ENCODE data around the gene GPR176.
"Not testable (repeated sequence)": the region's sequence is repeated elsewhere in the genome, so short reads cannot be mapped to it uniquely, and the experiment has no call there.

GPR176 gene

DNA sequence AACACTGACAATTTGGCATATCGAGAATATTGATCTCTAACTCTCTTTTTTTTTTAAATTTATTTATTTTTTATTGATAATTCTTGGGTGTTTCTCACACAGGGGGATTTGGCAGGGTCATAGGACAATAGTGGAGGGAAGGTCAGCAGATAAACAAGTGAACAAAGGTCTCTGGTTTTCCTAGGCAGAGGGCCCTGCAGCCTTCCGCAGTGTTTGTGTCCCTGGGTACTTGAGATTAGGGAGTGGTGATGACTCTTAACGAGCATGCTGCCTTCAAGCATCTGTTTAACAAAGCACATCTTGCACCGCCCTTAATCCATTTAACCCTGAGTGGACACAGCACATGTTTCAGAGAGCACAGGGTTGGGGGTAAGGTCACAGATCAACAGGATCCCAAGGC is 27.0 kb downstream of the GPR176 start:
- DNase-seq (ENCODE audit: low read depth in 1 of 2, low spot score in 1 of 2) = not testable (repeated sequence)

GRCh38 chr15:39892418-39892817 is 27.6 kb downstream of the GPR176 start:
- no peak for DNase-seq (ENCODE audit: low read depth in 1 of 2, low spot score in 1 of 2)

GRCh38 chr15:39890621-39891020 is 29.4 kb downstream of the GPR176 start:
- DNase-seq (ENCODE audit: low read depth in 1 of 2, low spot score in 1 of 2) = no peak

DNA sequence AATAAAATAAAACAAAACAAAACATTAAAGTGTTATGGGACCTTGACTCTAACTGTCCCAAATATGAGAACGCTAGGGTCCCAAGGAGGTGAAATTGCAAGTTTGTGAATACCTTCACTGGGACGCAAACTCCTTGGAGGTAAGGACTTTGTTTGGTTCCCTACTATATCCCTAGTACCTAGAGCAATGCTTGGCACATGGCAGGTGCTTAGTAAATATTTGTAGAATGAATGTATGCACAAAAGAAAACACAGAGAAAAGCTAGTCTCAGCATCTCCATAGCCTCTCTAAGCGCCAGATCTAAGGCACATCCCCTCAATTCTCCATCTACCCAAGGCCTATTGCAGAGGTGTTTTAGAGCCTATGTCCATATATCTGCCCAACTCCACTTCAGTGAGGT is 30.5 kb downstream of the GPR176 start:
- no peak for DNase-seq (ENCODE audit: low read depth in 1 of 2, low spot score in 1 of 2)

GRCh38 chr15:39888809-39889208 is 31.3 kb downstream of the GPR176 start:
- DNase-seq (ENCODE audit: low read depth in 1 of 2, low spot score in 1 of 2) = no peak

GRCh38 chr15:39888243-39888642 is 31.8 kb downstream of the GPR176 start:
- no peak for DNase-seq (ENCODE audit: low read depth in 1 of 2, low spot score in 1 of 2)

GRCh38 chr15:39887832-39888231 is 32.2 kb downstream of the GPR176 start:
- DNase-seq (ENCODE audit: low read depth in 1 of 2, low spot score in 1 of 2) = no peak

- no peak for DNase-seq (ENCODE audit: low read depth in 1 of 2, low spot score in 1 of 2)
These were observed 32.9 kb downstream of the GPR176 start for GRCh38 chr15:39887211-39887610.

- DNase-seq (ENCODE audit: low read depth in 1 of 2, low spot score in 1 of 2) = no peak
These were observed 33.6 kb downstream of the GPR176 start for GRCh38 chr15:39886418-39886817.

DNA sequence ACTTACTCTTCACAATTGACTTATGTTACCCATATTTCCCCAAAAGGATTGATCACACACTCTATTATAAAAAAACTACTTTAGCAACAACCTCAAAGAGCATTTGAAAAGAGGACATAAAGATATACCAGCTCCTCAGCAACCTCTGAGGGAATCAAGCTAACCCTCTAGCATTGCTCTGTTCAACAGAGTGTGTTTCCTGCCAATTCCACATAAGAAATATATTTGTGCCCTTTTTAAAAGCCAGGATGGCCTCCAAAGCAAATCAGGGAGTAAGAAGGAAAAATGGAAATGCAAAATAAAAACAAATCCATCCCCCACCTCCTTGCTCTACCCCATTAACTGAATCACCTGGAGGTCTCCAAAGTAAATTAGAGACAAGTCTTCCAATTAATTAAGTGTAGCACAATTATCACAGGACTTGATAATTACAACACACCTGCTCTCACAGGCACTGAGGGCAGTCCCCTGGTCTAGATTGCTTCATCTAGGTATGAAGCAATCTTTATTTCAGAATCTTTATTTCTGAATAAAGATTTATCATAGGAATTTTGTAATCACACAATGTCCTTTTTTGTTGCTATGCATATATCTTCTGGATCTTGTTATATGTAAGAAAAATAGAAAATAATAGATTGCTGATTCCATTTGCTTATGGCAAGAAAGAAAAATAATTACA is 34.8 kb downstream of the GPR176 start:
- DNase-seq (ENCODE audit: low read depth in 1 of 2, low spot score in 1 of 2) = no peak

GRCh38 chr15:39884351-39884750 is 35.7 kb downstream of the GPR176 start:
- no peak for DNase-seq (ENCODE audit: low read depth in 1 of 2, low spot score in 1 of 2)

- DNase-seq (ENCODE audit: low read depth in 1 of 2, low spot score in 1 of 2) = no peak
These were observed 37.5 kb downstream of the GPR176 start for GRCh38 chr15:39882602-39883001.

DNA sequence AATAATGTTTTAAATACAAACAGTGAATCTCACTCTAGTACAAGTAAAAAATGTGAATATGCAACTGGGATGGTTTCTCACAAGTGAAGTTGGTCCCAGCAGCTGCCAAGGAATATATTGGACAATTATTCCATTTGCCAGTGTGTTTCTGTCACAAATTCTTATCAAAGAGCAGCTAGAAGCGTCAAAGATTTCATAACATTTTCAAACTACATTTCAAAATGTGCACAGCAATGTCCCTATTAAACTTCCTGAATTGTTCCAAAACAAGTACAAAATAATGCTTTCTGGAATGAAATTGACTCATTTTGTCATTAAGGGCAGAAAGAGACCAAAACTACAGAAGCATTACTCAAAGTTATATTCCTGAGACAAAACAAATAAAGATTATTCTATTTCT is 38.3 kb downstream of the GPR176 start:
- no peak for DNase-seq (ENCODE audit: low read depth in 1 of 2, low spot score in 1 of 2)

GRCh38 chr15:39880718-39881387 is 39.2 kb downstream of the GPR176 start:
- no peak for DNase-seq (ENCODE audit: low read depth in 1 of 2, low spot score in 1 of 2)

DNA sequence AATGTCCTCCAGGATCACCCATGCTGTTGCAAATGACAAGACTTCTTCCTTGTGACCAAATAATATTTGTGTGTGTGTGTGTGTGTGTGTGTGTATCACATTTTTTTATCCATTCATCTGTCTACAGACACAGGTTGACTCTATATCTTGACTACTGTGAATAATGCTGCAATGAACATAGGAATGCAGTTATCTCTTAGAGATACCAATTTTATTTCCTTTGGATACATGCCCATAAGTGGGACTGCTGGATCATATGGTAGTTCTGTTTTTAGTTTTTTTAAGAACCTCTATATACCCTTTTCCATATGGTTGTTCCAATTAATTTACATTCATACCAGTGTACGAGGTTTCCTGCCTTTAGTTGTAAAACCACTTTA is 41.7 kb downstream of the GPR176 start:
- DNase-seq (ENCODE audit: low read depth in 1 of 2, low spot score in 1 of 2) = no peak

DNA sequence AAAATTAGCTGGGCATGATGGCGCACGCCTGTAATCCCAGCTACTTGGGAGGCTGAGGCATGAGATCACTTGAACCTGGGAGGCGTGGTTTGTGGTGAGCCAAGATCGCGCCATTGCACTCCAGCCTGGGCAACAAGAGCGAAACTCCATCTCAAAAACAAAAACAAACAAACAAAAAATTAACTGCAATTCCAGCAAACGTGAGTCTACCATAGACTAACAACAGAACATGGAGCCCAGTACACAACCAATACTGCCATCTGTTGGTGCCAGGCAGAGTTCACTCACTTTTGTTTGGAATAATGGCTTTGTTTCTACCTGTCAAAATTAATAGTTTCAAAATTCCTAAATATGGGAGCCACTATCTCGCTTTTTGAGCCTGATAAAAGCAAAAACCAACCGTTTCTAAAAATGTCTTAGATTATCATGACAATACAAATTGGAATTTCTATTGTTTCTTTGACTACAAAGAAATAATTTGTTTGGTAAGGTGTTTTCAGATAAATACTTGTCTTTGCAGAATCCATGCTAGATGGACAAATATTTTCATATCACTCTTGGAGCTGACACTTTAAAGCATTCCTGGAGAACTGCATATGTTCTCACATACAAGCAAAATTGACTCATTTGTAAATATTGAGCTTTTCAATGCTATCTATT is 45.0 kb downstream of the GPR176 start:
- DNase-seq (ENCODE audit: low read depth in 1 of 2, low spot score in 1 of 2) = no peak

DNA sequence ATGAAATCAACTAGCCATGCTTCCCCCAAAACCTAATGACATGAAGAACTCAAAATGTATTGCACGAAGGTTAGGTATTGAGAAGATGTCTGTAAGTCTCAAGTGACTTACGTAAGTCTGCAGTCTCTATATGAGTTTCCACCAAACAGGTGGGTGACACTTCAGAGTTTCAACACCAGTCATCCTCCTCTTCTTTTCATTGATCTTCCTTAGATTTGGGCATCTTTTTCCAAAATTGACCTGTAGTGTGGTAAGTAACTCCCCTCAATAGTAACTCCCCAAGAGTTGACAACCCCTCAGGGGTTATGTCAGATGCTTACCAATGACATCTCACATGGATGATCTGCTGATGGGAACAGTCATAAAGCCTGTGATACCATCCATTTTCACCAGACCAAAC is 46.1 kb downstream of the GPR176 start:
- DNase-seq (ENCODE audit: low read depth in 1 of 2, low spot score in 1 of 2) = no peak

GRCh38 chr15:39870537-39870936 is 49.5 kb downstream of the GPR176 start:
- no peak for DNase-seq (ENCODE audit: low read depth in 1 of 2, low spot score in 1 of 2)

DNA sequence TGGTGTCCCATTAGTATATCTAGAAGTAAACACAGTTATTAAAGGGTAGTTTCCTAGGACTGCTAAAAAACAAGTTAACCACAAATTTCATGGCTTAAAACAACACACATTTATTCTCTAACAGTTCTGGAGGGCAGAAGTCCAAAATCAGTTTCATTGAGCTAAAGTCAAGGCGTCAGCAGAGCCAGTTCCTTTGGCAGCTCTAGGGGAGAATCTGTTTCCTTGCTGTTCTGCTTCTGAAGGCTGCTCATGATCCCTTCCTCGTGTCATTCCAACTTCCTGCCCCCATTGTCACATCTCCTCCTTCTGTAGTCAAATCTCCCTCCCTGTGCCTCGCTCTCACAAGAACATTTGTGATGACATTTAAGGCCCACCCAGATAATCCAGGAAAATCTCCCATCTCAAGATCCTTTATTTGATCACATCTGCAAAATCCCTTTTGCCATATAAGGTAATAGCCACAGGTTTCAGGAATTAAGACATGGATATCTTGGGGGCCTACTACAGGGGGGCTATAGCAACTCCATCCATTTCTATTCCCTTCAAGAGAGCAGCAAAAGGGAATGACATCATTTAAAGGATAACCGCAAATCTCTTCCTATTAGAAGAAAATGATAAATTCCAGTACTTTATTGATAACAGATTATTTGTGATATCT is 50.1 kb downstream of the GPR176 start:
- no peak for DNase-seq (ENCODE audit: low read depth in 1 of 2, low spot score in 1 of 2)

DNA sequence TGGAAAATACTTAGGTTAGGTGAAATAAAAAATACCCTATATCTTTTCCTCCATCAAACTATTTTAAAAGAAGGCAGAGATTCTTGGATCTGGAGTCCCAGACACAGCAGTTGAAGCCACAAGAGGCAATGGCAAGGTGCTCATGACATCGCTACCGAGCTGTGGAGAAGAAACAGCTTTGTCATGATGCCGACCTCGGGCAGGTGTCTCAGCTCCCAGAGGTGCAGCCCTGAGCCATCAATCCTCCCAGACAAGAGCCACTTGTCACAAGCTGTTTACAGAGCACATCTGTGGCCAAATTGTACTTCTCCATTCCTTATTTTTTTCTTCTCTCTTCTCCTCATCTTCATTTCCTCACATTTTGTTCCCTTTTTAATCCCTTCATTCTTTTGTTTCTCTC is 50.8 kb downstream of the GPR176 start:
- no peak for DNase-seq (ENCODE audit: low read depth in 1 of 2, low spot score in 1 of 2)

GRCh38 chr15:39868396-39868795 is 51.7 kb downstream of the GPR176 start:
- no peak for DNase-seq (ENCODE audit: low read depth in 1 of 2, low spot score in 1 of 2)

GRCh38 chr15:39864116-39864515 is 56.0 kb downstream of the GPR176 start:
- DNase-seq (ENCODE audit: low read depth in 1 of 2, low spot score in 1 of 2) = no peak

All from stimulated activated CD4-positive, alpha-beta T cell treated with anti-CD3 and anti-CD28 coated beads, Interleukin-15, amount 100 ng/mL, for 1 hour (primary cell).